ENCODE data around the gene TBC1D20.

- TF ChIP-seq POLR2A (IDR thresholded peaks at IDR 0.05; ENCODE audit: low read depth, low read length): no peak
- no peak for TF ChIP-seq POLR2AphosphoS5 (IDR thresholded peaks at IDR 0.05; ENCODE audit: insufficient read depth, low read depth, low read length)
- TF ChIP-seq MAX (IDR thresholded peaks at IDR 0.05; ENCODE audit: insufficient read depth, insufficient read length): no peak
- TF ChIP-seq, protein P1, sequence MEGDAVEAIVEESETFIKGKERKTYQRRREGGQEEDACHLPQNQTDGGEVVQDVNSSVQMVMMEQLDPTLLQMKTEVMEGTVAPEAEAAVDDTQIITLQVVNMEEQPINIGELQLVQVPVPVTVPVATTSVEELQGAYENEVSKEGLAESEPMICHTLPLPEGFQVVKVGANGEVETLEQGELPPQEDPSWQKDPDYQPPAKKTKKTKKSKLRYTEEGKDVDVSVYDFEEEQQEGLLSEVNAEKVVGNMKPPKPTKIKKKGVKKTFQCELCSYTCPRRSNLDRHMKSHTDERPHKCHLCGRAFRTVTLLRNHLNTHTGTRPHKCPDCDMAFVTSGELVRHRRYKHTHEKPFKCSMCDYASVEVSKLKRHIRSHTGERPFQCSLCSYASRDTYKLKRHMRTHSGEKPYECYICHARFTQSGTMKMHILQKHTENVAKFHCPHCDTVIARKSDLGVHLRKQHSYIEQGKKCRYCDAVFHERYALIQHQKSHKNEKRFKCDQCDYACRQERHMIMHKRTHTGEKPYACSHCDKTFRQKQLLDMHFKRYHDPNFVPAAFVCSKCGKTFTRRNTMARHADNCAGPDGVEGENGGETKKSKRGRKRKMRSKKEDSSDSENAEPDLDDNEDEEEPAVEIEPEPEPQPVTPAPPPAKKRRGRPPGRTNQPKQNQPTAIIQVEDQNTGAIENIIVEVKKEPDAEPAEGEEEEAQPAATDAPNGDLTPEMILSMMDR (IDR thresholded peaks at IDR 0.05; ENCODE audit: extremely low read depth in 1 of 2, insufficient read depth in 1 of 2, low read depth in 1 of 2, low read length in 2 of 2): no peak
- TF ChIP-seq JUN (IDR thresholded peaks at IDR 0.05; ENCODE audit: borderline replicate concordance, insufficient read depth, insufficient read length, low read depth): no peak
- no peak for TF ChIP-seq GATA2 (IDR thresholded peaks at IDR 0.05; ENCODE audit: insufficient read depth, insufficient read length, low read depth, low read length)
- TF ChIP-seq MYC (IDR thresholded peaks at IDR 0.05; ENCODE audit: low read depth, low read length): no peak
- no peak for TF ChIP-seq EZH2 (IDR thresholded peaks at IDR 0.05; ENCODE audit: borderline replicate concordance, low read depth, low read length, severe bottlenecking)
- no peak for TF ChIP-seq FOS (IDR thresholded peaks at IDR 0.05; ENCODE audit: borderline replicate concordance, insufficient read depth, low read length)
Measured at GRCh38 chr20:434221-434620, 28.1 kb downstream of the TBC1D20 start.
